Lower leg skin (tissue), 3 donors: ENCODE data around the gene CCNK.

Experiments
- CTCF ChIP-seq, 3 donors: fragments of 450-650 bp; IDR thresholded peaks; one replicate each; pipeline ENCODE4 v1.5.1; 2016; ENCODE audit warnings: antibody characterized with exemption in 3 of 3, mild to moderate bottlenecking in 3 of 3, moderate library complexity in 2 of 3
- POLR2A ChIP-seq, 2 donors: fragments of 450-650 bp; IDR thresholded peaks; one replicate each; pipeline ENCODE4 v1.6.1; 2016 to 2017; ENCODE audit warnings: antibody characterized with exemption in 2 of 2, mild to moderate bottlenecking in 1 of 2, moderate library complexity in 1 of 2

GRCh38 chr14:99535448-99535847 is 54.2 kb downstream of the CCNK start:
- TF ChIP-seq CTCF (IDR thresholded peaks at IDR 0.05) (no peak), POLR2A (IDR thresholded peaks at IDR 0.05) (no peak)
